Right lobe of liver (tissue), 4 donors: ENCODE results near the gene GLYATL1B.
"Not testable (repeated sequence)": the region's sequence is repeated elsewhere in the genome, so short reads cannot be mapped to it uniquely, and the experiment has no call there.

Source experiments
- POLR2A ChIP-seq: fragments of 450-650 bp; IDR thresholded peaks from one replicate; pipeline ENCODE4 v1.6.1; 2017; ENCODE audit warnings: antibody characterized with exemption, mild to moderate bottlenecking
- TF ChIP-seq, protein P1 (sequence below), 4 donors: fragments of 200-600 bp in 3 of 4; fragments of 450-650 bp in 1 of 4; IDR thresholded peaks; one replicate each; pipeline versions ENCODE4 v1.5.1 to v1.8.0; 2016 to 2022; ENCODE audit warnings: antibody characterized with exemption in 4 of 4, mild to moderate bottlenecking in 2 of 4
- donor health status: DM: no; HTN: no; CAD: no.
- donor health status: DM: no; HTN: no; CAD: no.
- donor health status: DM: no; HTN: yes; CAD: no.

DNA sequence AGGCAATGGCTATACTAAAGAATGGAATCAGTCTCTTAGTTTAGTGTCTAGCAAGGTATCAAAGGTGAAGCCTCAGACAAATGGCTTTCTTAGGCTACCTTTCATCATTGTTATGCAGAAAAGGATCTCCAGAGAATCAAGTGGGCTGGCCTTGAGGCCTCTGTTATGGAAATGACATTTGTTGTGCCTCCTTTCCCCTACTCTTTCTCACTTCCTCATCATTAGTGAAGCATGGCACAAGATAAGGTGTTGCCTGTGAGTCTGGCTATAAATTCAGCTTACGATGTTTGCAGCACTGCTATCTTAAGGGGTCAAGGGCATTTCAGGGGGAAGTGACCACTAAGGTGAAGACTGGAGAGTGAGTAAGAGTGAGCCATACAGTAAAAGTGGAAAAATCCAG, 9.1 kb downstream of the GLYATL1B start:
- not testable (repeated sequence) for TF ChIP-seq POLR2A
- TF ChIP-seq, protein P1, sequence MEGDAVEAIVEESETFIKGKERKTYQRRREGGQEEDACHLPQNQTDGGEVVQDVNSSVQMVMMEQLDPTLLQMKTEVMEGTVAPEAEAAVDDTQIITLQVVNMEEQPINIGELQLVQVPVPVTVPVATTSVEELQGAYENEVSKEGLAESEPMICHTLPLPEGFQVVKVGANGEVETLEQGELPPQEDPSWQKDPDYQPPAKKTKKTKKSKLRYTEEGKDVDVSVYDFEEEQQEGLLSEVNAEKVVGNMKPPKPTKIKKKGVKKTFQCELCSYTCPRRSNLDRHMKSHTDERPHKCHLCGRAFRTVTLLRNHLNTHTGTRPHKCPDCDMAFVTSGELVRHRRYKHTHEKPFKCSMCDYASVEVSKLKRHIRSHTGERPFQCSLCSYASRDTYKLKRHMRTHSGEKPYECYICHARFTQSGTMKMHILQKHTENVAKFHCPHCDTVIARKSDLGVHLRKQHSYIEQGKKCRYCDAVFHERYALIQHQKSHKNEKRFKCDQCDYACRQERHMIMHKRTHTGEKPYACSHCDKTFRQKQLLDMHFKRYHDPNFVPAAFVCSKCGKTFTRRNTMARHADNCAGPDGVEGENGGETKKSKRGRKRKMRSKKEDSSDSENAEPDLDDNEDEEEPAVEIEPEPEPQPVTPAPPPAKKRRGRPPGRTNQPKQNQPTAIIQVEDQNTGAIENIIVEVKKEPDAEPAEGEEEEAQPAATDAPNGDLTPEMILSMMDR (IDR thresholded peaks at IDR 0.05): not testable (repeated sequence)
